ENCODE data around the gene FER. TPM values are rescaled to one million over a fixed set of nuclear protein-coding genes. Genes with fewer than 3 reads are reported as not detected.
"Not testable (repeated sequence)": the region's sequence is repeated elsewhere in the genome, so short reads cannot be mapped to it uniquely, and the experiment has no call there.

Gene FER
- total RNA-seq, 1 experiment from 2014 or later = 16.4 TPM

GRCh38 chr5:109049565-109049964, 301.9 kb downstream of the FER start:
- TF ChIP-seq EZH2 (IDR thresholded peaks at IDR 0.05; ENCODE audit: borderline replicate concordance, low read depth, low read length, poor library complexity, severe bottlenecking) = no peak
- no peaks in the 10 kb centered on the region for H3K4me1 ChIP-seq (ENCODE audit: insufficient read depth, low read length, poor library complexity, severe bottlenecking)
- CTCF ChIA-PET = no interaction called here
- BruUV-seq (replicated peaks) = no TSS peak
- no peak overlapping the region for H3K4me3 ChIP-seq (ENCODE audit: low read depth, low read length, poor library complexity, severe bottlenecking)
- DNase-seq (ENCODE audit: low spot score) = no peak
- H3K27me3 ChIP-seq (replicated peaks; ENCODE audit: insufficient read depth, low read depth, low read length, poor library complexity) = no peaks in the 10 kb centered on the region
- H3K9me3 ChIP-seq (ENCODE audit: low read depth, low read length, poor library complexity, severe bottlenecking) = no peaks in the 10 kb centered on the region
- H3K27ac ChIP-seq (ENCODE audit: low read depth, low read length, poor library complexity, severe bottlenecking) = no peak overlapping the region
- intact Hi-C loops (cut with micrococcal nuclease; ENCODE audit: unreplicated experiment) = no loop called here
- POLR2A ChIA-PET (ENCODE audit: low non-redundant PET) = interaction anchor here (0.7 kb wide), 1 partner anchor 675 kb away, joined by 3 read pairs; no protein-coding TSS in a partner anchor
- H3K36me3 ChIP-seq (ENCODE audit: insufficient read depth, low read length, poor library complexity, severe bottlenecking) = no peaks in the 10 kb centered on the region

- intact Hi-C loops (cut with micrococcal nuclease; ENCODE audit: unreplicated experiment); H3K36me3 ChIP-seq (ENCODE audit: insufficient read depth, low read length, poor library complexity, severe bottlenecking); POLR2A ChIA-PET (ENCODE audit: low non-redundant PET): not testable (repeated sequence)
Observed at GRCh38 chr5:109050321-109050720, 302.6 kb downstream of the FER start.

DNA sequence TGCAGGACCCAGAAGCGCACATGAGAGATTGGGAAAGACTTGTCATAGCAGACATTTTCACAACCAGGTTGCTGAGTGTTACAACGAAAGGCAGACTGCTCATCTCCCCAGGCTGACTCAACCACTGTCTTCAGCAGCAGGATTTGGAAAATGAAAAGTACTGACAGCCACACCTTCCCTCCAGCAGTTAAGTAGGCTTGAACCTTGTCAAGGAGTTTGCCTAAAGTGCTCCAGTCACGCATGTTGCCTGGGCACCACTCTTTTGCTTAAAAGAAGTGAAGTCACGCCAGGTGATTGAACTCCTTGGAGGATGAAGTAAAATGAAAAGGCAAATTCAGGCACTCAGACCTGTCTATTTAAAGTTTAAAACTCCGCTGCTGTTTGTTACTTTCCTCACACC, 304.5 kb downstream of the FER start:
- H3K36me3 ChIP-seq (ENCODE audit: insufficient read depth, low read length, poor library complexity, severe bottlenecking); DNase-seq (ENCODE audit: low spot score); H3K27ac ChIP-seq (ENCODE audit: low read depth, low read length, poor library complexity, severe bottlenecking); intact Hi-C loops (cut with micrococcal nuclease; ENCODE audit: unreplicated experiment); H3K4me1 ChIP-seq (ENCODE audit: insufficient read depth, low read length, poor library complexity, severe bottlenecking); H3K27me3 ChIP-seq (replicated peaks; ENCODE audit: insufficient read depth, low read depth, low read length, poor library complexity); CTCF ChIA-PET; BruUV-seq (replicated peaks); POLR2A ChIA-PET (ENCODE audit: low non-redundant PET); H3K9me3 ChIP-seq (ENCODE audit: low read depth, low read length, poor library complexity, severe bottlenecking); H3K4me3 ChIP-seq (ENCODE audit: low read depth, low read length, poor library complexity, severe bottlenecking): not testable (repeated sequence)

More at GRCh38 chr5:109050321-109050720, 302.6 kb downstream of the FER start:
- H3K27ac ChIP-seq (ENCODE audit: low read depth, low read length, poor library complexity, severe bottlenecking); CTCF ChIA-PET; H3K4me3 ChIP-seq (ENCODE audit: low read depth, low read length, poor library complexity, severe bottlenecking); H3K27me3 ChIP-seq (replicated peaks; ENCODE audit: insufficient read depth, low read depth, low read length, poor library complexity); H3K9me3 ChIP-seq (ENCODE audit: low read depth, low read length, poor library complexity, severe bottlenecking); H3K4me1 ChIP-seq (ENCODE audit: insufficient read depth, low read length, poor library complexity, severe bottlenecking); DNase-seq (ENCODE audit: low spot score); BruUV-seq (replicated peaks): not testable (repeated sequence)

- Histone ChIP-seq H3K27ac (ENCODE audit: low read depth, low read length, poor library complexity, severe bottlenecking) (no peak overlapping the region), H3K36me3 (ENCODE audit: insufficient read depth, low read length, poor library complexity, severe bottlenecking) (no peaks in the 10 kb centered on the region), H3K4me1 (ENCODE audit: insufficient read depth, low read length, poor library complexity, severe bottlenecking) (no peaks in the 10 kb centered on the region), H3K4me3 (ENCODE audit: low read depth, low read length, poor library complexity, severe bottlenecking) (no peak overlapping the region), H3K27me3 (replicated peaks; ENCODE audit: insufficient read depth, low read depth, low read length, poor library complexity) (no peaks in the 10 kb centered on the region), H3K9me3 (ENCODE audit: low read depth, low read length, poor library complexity, severe bottlenecking) (no peaks in the 10 kb centered on the region)
- TF ChIP-seq EZH2 (IDR thresholded peaks at IDR 0.05; ENCODE audit: borderline replicate concordance, low read depth, low read length, poor library complexity, severe bottlenecking) = no peak
- TF ChIP-seq, protein P1, sequence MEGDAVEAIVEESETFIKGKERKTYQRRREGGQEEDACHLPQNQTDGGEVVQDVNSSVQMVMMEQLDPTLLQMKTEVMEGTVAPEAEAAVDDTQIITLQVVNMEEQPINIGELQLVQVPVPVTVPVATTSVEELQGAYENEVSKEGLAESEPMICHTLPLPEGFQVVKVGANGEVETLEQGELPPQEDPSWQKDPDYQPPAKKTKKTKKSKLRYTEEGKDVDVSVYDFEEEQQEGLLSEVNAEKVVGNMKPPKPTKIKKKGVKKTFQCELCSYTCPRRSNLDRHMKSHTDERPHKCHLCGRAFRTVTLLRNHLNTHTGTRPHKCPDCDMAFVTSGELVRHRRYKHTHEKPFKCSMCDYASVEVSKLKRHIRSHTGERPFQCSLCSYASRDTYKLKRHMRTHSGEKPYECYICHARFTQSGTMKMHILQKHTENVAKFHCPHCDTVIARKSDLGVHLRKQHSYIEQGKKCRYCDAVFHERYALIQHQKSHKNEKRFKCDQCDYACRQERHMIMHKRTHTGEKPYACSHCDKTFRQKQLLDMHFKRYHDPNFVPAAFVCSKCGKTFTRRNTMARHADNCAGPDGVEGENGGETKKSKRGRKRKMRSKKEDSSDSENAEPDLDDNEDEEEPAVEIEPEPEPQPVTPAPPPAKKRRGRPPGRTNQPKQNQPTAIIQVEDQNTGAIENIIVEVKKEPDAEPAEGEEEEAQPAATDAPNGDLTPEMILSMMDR (conservative IDR thresholded peaks at IDR 0.05; ENCODE audit: low read depth, low read length) = no peak
- ChIA-PET POLR2A (ENCODE audit: low non-redundant PET) (no interaction called here), CTCF (no interaction called here)
- DNase-seq (ENCODE audit: low spot score) = no peak
- BruUV-seq (replicated peaks) = no TSS peak
- intact Hi-C loops (cut with micrococcal nuclease; ENCODE audit: unreplicated experiment) = no loop called here
Observed at GRCh38 chr5:109053995-109054417, 306.3 kb downstream of the FER start.

Data from A673 (cell line).